Measurements from ENCODE around the gene GTF2I.
"Not testable (repeated sequence)": the region's sequence is repeated elsewhere in the genome, so short reads cannot be mapped to it uniquely, and the experiment has no call there.

DNA sequence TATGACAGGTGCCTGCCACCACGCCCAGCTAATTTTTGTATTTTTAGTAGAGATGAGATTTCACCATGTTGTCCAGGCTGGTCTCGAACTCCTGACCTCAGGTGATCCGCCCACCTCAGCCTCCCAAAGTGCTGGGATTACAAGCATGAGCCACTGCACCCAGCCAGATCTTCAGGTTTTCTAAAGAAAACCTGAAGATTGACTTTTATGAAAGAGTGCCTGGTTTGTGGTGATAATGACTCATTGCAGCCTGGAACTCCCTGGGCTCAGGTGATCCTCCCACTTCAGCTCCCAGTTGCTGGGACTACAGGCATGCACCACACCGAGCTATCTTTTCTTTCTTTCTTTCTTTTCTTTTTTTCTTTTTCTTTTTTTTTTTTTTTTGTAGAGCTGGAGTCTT, 141.1 kb downstream of the GTF2I start:
- TF ChIP-seq, protein P1, sequence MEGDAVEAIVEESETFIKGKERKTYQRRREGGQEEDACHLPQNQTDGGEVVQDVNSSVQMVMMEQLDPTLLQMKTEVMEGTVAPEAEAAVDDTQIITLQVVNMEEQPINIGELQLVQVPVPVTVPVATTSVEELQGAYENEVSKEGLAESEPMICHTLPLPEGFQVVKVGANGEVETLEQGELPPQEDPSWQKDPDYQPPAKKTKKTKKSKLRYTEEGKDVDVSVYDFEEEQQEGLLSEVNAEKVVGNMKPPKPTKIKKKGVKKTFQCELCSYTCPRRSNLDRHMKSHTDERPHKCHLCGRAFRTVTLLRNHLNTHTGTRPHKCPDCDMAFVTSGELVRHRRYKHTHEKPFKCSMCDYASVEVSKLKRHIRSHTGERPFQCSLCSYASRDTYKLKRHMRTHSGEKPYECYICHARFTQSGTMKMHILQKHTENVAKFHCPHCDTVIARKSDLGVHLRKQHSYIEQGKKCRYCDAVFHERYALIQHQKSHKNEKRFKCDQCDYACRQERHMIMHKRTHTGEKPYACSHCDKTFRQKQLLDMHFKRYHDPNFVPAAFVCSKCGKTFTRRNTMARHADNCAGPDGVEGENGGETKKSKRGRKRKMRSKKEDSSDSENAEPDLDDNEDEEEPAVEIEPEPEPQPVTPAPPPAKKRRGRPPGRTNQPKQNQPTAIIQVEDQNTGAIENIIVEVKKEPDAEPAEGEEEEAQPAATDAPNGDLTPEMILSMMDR (IDR thresholded peaks at IDR 0.05), result not testable (repeated sequence)
- TF ChIP-seq POLR2A (IDR thresholded peaks at IDR 0.05), result not testable (repeated sequence)

All from lower leg skin (tissue), 3 donors.